GM21737 (cell line): Measurements from ENCODE around the gene OR6C2.
"Not testable (repeated sequence)": the region's sequence is repeated elsewhere in the genome, so short reads cannot be mapped to it uniquely, and the experiment has no call there.

Source experiments
- ATAC-seq: cut with Tn5 transposase; IDR thresholded peaks from one replicate; pipeline ENCODE4 v1.9.1; 2021; ENCODE audit warnings: mild to moderate bottlenecking, moderate library complexity; ENCODE audit not compliant: unreplicated experiment

OR6C2 gene

DNA sequence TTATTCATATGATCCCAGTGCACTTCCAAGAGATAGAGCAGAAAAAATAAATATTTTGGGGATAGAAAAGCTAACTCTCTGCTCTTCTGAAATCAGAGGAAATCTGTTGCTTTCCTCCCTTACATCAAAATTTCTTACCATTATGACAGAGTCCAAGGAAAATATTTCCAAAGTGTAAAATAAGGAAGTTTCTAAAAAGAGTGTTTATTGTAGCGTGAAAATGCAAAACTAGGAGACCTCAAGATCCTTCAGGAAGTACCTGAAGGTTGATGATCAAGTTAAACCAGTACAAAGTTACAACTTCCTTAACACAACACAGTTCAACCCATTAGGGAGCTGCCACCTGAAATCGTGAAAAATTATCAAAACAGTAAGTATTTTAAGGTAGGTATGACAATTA is at the start of gene OR6C2:
Gene OR6C2, plus strand, starts transcription at position 301 of the 400 bp plus-strand sequence. CDS start 8,138 bp downstream, outside the sequence.
- no peak for ATAC-seq

DNA sequence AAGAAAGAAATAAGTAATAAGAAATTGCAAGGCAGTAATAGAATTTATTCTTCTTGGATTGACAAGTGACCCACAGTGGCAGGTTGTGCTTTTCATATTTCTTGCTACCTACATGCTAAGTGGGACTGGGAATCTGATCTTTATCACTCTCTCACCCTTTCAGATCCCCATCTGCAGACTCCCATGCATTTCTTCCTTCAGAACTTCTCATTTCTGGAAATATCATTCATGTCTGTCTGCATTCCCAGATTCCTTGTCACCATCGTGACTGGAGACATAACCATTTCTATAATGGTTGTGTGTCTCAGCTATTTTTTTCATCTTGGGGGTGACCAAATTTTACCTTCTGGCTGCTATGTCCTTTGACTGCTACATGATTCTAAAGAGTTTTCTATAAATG is 47.5 kb upstream of the OR6C2 start:
- no peak for ATAC-seq

DNA sequence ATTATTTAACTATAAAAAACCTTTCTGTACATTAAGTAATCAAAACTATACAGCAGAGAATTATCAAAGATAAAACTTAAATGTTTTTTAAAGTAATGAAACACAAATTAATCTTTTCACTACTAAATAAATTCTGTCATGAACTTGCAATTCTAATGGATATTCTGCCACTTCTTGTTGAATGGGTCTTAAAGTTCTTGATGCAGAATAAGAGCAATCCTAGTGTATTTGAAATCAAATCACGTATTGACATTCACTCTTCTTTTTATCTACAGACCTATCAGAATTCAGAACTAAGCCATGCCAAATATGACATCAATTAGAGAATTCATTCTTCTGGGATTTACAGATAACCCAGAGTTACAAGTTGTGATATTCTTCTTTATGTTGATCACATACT is 43.6 kb upstream of the OR6C2 start, which contains the start of gene OR6C65:
Gene OR6C65, plus strand, starts transcription at position 301 of the 400 bp plus-strand sequence. Its CDS starts 0 bp downstream, at position 301.
- ATAC-seq, result no peak

DNA sequence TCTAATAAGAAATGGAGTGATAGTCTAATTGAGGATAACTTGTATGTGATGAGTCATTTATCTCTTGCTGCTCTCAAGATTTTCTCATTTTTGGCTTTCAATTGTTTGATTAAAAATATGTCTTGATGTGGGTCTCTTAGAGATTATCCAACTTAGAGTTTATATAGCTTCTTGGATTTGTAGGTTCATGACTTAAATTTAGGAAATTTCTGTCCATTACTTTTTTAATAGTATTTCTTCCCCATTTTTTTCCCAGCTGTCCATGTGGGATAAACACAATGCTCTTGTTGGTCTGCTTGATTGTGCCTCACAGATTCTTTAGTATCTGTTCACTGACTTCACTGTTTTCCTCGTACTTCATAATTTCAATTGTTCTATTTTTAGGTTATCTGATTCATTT is 36.0 kb upstream of the OR6C2 start:
- ATAC-seq, result no peak

DNA sequence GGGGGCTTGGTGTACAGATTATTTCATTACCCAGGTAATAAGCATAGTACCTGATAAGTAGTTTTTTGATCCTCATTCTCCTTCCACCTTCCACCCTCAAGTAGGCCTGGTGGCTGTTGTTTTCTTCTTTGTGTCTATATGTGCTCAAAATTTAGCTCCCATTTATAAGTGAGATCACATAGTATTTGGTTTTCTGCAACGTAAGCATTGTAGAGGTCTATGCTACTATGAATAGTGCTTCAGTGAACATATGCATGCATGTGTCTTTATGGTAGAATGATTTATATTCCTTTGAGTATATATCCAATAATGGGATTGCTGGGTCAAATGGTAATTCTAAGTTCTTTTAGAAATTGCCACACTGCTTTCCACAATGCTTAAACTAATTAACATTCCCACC is 34.7 kb upstream of the OR6C2 start:
- not testable (repeated sequence) for ATAC-seq

DNA sequence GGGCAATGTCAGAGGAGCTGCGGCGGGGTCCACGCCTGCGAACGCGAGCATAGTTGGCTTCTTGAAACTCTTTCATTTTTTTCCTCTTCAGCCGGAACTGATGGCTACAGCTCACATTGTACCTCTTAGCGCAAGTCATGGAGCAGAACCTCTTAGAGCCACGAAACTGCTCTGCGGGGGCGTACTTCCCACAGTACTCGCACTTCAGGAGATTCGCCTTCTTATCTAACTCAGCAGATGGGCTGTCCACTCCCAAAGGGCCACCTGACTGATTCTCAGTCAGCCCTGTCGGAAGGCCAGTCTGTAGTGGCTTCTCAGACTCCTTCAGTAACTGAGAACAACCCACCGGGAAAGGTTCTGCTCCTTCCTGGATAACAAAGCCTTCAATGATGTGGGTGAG is 31.7 kb upstream of the OR6C2 start:
- not testable (repeated sequence) for ATAC-seq

DNA sequence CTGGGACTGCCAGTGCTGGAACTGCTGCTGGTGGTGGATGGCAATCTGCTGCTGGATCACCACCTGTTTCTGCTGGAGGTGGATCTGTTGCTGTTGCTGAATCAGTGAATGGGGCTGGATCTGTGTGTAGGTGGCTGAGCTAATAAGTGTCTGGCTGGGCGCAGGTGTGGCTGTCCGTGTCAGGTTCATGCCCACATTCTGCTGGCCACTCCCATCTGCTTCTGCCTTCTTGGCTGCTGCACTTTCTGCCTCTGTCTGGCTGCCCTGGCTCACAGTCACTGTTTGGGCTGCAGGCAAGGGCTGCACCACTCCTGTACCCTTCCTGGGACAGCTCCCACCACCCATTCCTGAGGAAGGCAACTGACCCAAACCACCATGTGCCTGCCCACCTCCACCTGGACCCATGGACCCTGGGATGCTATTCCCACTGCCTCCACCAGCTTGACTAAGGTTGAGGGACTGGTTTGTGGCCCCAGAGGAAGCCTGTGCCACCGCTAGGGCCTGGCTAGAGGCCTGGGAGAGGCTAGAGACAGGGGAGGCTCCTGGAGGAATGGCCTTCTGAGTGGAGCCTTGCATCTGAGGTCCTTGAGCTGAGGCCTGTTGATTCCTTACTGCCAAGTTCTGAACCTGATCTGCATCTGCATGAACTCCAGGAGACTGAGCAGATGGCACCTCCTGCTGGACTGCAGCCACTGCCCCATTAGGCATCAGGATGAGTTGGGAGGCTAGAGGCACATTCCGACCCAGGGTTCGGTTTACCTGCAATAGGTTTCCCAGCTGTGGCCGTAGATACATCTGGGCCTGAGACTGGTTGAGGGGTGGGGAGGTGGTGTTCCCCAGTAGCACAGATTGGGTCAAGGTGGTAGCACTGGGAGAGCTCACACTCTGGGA is 30.1 kb upstream of the OR6C2 start:
- not testable (repeated sequence) for ATAC-seq

DNA sequence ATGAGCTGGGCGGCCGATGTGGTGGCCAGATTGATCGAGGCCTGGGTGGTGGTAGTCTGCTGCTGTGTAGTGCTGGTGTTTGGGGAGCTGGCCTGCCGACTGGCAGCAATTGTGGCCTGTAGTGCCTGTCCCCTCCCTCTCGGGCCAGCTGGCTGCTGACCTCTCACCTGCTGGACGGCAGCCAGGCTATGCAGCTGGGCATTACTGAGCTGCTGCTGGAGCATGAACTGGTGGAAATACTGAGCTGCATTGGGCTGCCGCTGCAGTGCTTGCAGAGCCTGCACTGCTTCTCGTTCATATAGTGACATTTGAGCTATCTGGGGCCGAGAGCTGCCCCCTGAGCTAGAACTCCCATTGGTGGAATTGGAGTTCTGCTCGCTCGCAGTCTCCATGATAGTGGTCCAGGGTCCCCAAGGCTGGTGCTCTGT is 29.5 kb upstream of the OR6C2 start:
- not testable (repeated sequence) for ATAC-seq

DNA sequence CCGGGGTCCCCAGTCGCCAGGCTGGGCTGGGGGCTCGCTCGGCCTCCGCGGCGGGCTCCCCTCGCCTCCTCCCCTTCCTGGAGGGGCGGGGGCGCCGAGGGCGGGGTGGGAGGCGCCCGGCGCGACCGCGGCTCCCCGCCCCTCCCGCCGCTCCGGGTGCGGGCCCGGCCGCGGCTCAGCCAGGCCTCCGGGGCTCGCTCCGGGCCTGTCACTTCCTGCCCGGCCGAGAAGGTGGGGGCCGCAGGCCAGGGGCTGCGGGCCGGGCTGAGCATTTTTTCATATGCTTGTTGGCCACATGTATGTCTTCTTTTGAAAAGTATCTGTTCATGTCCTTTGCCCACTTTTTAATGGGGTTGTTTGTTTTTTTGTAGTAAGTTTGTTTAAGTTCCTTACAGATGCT is 29.0 kb upstream of the OR6C2 start:
- not testable (repeated sequence) for ATAC-seq

DNA sequence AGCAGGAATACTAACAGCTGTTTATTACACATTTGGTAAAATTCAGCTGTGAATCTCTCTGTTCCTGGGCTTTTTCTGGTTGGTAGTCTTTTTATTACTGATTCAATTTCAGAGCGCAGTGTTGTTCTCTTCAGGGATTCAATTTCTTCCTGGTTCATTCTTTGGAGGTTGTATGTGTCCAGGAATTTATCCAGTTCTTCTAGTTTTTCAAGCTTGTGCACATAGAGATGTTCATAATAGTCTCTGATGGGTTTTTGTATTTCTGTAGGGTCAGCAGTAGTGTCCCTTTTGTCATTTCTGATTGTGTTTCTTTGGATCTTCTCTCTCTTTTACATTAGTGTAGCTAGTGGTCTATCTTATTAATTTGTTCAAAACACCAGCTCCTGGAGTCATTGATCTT is 26.9 kb upstream of the OR6C2 start:
- no peak for ATAC-seq

DNA sequence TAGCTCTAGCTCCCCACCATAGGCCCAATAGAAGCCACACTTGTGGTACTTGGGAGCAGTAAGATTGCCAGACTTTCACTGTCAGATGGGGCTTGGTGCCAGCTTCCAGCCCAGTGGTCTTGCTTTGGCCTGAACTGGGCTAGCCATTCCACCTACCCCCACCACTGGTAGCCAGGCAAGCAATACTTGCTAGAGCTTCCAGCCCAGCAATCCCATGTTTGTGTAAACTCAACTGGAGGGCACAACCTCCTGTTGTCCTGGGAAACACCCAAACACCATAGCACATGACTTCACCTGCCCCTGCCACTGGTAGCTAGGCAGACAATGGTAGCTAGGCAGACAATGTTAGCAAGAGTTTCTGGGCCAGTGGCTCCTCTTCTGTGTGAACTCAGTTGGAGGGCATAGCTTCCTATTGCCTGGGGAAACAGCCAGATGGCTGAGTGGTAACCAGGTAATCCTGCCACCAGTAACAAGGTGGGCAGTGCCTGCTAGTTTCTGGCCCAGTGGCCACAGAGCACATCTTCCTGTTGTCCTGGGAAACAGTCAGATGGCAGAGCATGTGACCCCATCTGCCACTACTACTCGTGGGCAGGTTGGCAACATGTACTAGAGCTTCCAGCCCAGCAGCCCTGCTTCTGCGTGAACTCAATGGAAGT is 23.4 kb upstream of the OR6C2 start:
- no peak for ATAC-seq

DNA sequence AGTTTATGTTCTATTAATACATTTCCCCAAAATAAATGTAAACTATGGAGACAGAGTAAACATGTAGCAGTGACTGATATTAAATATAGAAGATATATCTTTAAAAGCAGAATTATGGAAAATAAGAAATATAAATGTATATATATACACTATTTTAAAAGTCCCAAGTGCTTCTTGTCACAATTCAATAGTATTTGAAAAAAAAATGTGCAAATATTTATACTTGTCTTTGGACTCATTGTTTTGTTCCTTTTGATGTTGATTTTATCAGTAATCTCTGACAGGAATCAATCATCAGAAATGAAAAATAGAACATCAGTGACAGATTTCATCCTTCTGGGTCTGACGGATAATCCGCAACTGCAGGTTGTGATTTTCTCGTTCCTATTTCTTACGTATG is 17.9 kb upstream of the OR6C2 start, which contains the start of gene OR6C76:
Gene OR6C76, plus strand, starts transcription at position 301 of the 400 bp plus-strand sequence. Its CDS starts 0 bp downstream, at position 301.
- no peak for ATAC-seq

DNA sequence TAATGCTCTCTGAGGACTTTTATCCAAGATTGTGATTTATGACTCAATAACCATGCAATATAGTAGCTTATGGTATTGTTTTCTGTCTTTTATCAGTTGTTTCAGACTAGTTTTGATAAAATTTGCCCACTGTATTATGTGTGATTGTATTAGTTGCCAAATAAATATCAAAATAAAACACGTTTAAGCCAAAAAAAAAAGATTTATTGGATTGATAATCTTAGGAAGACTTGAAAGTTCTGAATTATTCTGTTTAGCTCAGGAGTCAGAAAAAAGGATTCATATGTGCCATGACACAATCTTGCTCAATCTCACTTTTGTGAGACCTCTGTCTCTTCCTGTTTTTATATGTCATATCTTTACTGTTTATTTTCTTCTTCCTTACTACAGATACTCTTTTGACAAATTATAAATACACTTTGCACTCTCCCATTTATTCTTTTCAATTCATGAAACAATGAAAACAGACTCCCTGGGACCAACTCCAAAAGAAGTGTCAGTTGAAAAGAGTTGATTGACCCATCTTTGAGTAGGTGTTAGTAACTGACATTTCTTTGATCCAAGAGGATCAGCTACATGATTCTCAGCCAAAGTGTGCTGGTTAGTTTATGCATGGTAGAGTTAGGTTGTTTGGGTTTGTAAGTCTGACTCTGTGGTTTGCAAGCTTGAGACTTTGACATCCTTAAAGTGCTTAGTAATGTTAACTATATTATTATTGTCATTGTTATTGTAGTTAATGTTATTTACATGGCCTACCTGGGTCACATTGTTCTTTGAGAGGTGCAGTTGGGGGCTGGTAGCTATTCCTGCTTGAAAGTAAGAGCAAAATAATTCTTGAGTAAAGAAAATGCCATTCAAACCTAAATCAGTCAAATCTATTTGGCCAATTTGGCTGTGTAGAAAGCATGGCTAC is 15.3 kb upstream of the OR6C2 start:
- no peak for ATAC-seq

DNA sequence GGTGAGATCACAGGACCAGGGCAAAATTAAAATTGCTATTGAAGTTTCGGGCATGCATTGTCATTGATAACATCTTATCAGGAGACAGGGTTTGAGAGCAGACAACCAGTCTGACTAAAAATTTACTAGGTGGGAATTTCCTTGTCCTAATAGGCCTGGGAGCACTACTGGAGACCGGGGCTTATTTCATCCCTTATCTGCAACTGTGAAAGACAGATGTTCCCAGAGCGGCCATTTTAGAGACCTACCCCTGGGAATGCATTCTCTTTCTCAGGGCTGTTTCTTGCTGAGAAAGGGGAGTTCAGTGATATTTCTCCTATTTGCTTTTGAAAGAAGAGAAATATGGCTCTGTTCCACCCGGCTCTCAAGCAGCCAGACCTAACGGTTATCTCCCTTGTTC is 2.6 kb upstream of the OR6C2 start:
- ATAC-seq, result not testable (repeated sequence)

DNA sequence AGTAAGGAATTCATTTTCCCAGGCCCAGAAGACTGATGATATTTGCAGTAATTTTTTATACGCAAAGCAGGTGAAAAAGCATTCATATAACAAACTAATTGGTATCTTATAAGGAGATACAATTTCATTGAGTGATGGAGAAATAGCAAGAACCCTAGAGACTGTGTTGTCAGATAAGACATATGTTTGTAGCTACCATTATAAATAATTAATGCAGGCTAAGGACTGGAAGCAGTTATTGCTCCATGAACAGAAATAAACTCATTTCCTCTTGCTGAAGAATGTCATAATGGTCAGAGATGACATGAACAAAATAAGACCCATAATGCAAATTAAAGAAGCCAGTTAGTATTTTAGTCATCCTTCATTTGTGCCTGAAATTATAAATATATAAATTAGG is 1.5 kb downstream of the OR6C2 start:
- no peak for ATAC-seq

DNA sequence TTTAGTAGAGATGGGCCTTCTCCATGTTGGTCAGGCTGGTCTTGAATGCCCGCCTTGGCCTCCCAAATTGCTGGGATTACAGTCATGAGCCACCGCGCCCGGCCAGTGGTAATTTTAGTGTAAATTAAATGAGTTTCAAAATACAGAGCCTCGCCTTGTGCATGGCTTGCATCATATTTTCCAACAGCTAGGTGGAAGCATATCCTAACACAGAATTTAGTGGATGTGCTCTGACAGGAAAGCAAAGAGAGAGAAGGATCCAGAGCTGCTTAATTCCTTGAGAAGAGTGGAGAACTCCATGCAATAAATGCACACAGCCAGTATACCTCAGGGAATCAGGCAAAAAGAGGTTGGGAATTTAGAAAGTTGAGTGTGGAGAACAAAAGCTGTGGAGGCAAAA is 2.5 kb downstream of the OR6C2 start:
- ATAC-seq, result no peak

DNA sequence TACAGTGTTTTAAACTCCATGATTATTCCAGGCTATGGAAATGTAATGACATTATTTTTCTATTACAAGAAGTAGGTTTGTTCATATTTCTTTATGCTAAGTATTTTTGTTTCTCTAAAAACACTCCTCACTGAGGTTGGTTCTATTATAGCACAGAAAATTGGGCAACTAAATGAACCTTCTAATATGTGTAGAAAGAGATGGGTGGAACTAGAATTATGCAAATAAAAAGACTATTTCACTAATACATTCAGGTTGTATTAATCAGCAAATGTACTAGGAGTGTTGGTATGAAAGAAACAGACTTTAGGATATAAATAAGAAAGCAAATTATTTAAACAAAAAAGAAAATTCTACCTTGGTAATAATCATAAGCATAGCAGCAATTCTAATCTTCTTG is 4.9 kb downstream of the OR6C2 start:
- ATAC-seq, result no peak

DNA sequence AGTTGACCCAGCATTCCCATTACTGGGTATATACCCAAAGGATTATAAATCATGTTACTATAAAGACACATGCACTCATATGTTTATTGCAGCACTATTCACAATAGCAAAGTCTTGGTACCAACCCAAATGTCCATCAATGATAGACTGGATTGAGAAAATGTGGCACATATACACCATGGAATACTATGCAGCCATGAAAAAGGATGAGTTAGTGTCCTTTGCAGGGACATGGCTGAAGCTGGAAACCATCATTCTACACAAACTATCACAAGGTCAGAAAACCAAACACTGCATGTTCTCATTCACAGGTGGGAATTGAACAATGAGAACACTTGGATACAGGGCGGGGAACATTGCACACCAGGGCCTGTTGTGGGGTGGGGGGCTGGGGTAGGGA is 21.1 kb downstream of the OR6C2 start:
- ATAC-seq, result not testable (repeated sequence)

DNA sequence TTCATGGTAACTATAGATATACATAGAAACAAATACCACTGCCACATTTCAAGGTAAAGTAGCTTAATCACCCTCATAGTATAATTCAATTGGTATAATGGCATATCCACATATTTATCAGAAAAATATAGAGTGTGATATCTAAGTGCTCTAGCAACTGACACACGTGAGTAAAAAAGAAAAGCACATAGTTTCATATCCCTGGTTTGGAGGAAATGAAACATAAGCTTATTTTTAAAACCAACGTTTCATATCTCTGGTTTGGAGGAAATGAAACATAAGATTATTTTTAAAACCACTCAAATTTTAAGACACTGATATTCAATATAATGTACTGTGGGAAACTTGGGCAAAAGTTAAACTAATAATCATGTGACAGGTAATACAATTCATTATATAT is 24.0 kb downstream of the OR6C2 start:
- ATAC-seq, result no peak

DNA sequence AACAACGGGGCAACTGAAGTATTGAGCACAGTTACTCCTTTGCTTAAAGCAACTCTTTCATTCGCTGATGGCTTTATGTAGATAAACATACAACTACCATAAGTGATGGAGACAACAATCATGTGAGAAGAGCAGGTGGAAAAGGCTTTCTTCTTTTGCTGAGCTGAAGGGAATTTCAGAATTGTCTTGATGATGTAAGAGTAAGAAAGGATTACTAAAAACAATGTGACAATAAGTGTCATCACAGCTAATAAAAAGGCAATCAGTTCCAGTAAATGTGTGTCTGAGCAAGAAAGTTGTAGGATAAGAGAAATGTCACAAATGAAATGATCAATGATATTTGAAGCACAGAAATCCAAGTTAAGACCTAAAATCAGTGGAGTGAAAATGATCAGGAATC is 25.4 kb downstream of the OR6C2 start:
- no peak for ATAC-seq
